ENCODE results near the gene SLC16A3. TPM values are rescaled to one million over a fixed set of nuclear protein-coding genes. Genes with fewer than 3 reads are reported as not detected.

Gene SLC16A3
- total and polyA plus RNA-seq, 2 donors from 2014 or later: 28.8 to 85.7 TPM

GRCh38 chr17:82199496-82199895 is 29.3 kb upstream of the SLC16A3 start:
- TF ChIP-seq CTCF (IDR thresholded peaks at IDR 0.05; ENCODE audit: borderline replicate concordance, extremely low read depth, insufficient read depth): no peak
- DNase-seq: no peak
- Histone ChIP-seq H3K4me3 (ENCODE audit: low read length in 3 of 3) (no peak overlapping the region), H3K36me3 (ENCODE audit: control insufficient read depth in 2 of 3, insufficient read depth in 3 of 3, low read length in 3 of 3) (peaks cover 0 to 29% (median 8%) of the 10 kb centered on the region in 3 donors), H3K27ac (ENCODE audit: low read depth in 2 of 2, low read length in 2 of 2) (no peak overlapping the region), H3K27me3 (ENCODE audit: control insufficient read depth, insufficient read depth, low read length) (no peaks in the 10 kb centered on the region), H3K4me1 (ENCODE audit: control insufficient read depth in 2 of 3, insufficient read depth in 2 of 3, low read depth in 1 of 3, low read length in 3 of 3) (no peaks in the 10 kb centered on the region), H3K9me3 (ENCODE audit: control insufficient read depth in 2 of 3, insufficient read depth in 1 of 3, low read length in 3 of 3) (no peaks in the 10 kb centered on the region), H3K9ac (ENCODE audit: low read length in 3 of 3) (no peak overlapping the region)
- intact Hi-C loops (cut with DNase I): no loop called here
- no peak for FAIRE-seq

- Histone ChIP-seq H3K4me1 (ENCODE audit: control insufficient read depth in 2 of 3, insufficient read depth in 2 of 3, low read depth in 1 of 3, low read length in 3 of 3) (no peaks in the 10 kb centered on the region), H3K27me3 (ENCODE audit: control insufficient read depth, insufficient read depth, low read length) (no peaks in the 10 kb centered on the region), H3K36me3 (ENCODE audit: control insufficient read depth in 2 of 3, insufficient read depth in 3 of 3, low read length in 3 of 3) (peaks cover 0 to 24% (median 8%) of the 10 kb centered on the region in 3 donors), H3K9me3 (ENCODE audit: control insufficient read depth in 2 of 3, insufficient read depth in 1 of 3, low read length in 3 of 3) (no peaks in the 10 kb centered on the region), H3K9ac (ENCODE audit: low read length in 3 of 3) (no peak overlapping the region), H3K27ac (ENCODE audit: low read depth in 2 of 2, low read length in 2 of 2) (no peak overlapping the region), H3K4me3 (ENCODE audit: low read length in 3 of 3) (no peak overlapping the region)
- FAIRE-seq (no peak), DNase-seq (no peak)
- no peak for TF ChIP-seq CTCF (IDR thresholded peaks at IDR 0.05; ENCODE audit: borderline replicate concordance, extremely low read depth, insufficient read depth)
- intact Hi-C loops (cut with DNase I): loop anchor here (10.0 kb wide), 1 partner anchor 125 kb away; no protein-coding TSS in a partner anchor
Observed at GRCh38 chr17:82200135-82200534, 28.7 kb upstream of the SLC16A3 start.

- no peak for FAIRE-seq
- intact Hi-C loops (cut with DNase I): loop anchor here (10.0 kb wide), 1 partner anchor 124 kb away; no protein-coding TSS in a partner anchor
- H3K9ac ChIP-seq (ENCODE audit: low read length in 3 of 3): no peak overlapping the region
- H3K4me1 ChIP-seq (ENCODE audit: control insufficient read depth in 2 of 3, insufficient read depth in 2 of 3, low read depth in 1 of 3, low read length in 3 of 3): no peaks in the 10 kb centered on the region
- no peaks in the 10 kb centered on the region for H3K9me3 ChIP-seq (ENCODE audit: control insufficient read depth in 2 of 3, insufficient read depth in 1 of 3, low read length in 3 of 3)
- no peaks in the 10 kb centered on the region for H3K27me3 ChIP-seq (ENCODE audit: control insufficient read depth, insufficient read depth, low read length)
- no peak overlapping the region for H3K4me3 ChIP-seq (ENCODE audit: low read length in 3 of 3)
- TF ChIP-seq CTCF (IDR thresholded peaks at IDR 0.05; ENCODE audit: borderline replicate concordance, extremely low read depth, insufficient read depth): no peak
- no peak overlapping the region for H3K27ac ChIP-seq (ENCODE audit: low read depth in 2 of 2, low read length in 2 of 2)
- H3K36me3 ChIP-seq (ENCODE audit: control insufficient read depth in 2 of 3, insufficient read depth in 3 of 3, low read length in 3 of 3): peaks cover 0 to 24% (median 7%) of the 10 kb centered on the region in 3 donors
- no peak for DNase-seq
Observed at GRCh38 chr17:82200743-82201497, 27.9 kb upstream of the SLC16A3 start.

All from kidney (tissue), 14 donors.